ENCODE measurements around the gene RNF13.

- no peak for TF ChIP-seq POLR2AphosphoS5 (IDR thresholded peaks at IDR 0.05; ENCODE audit: low read depth, low read length)
- TF ChIP-seq SIN3A (IDR thresholded peaks at IDR 0.05; ENCODE audit: borderline replicate concordance, insufficient read depth, low read depth, low read length) = no peak
- TF ChIP-seq CTCF (IDR thresholded peaks at IDR 0.05) = no peak
These were observed 4.0 kb downstream of the RNF13 start for GRCh38 chr3:149816986-149817385.

Measured in Panc1 (cell line).